Activated T-helper 1 cell treated with Interleukin-2 at 50 U/mL for 16 hours (primary cell): Measurements from ENCODE around the gene ADAM8.
"Not testable (repeated sequence)": the region's sequence is repeated elsewhere in the genome, so short reads cannot be mapped to it uniquely, and the experiment has no call there.

Experiments
- DNase-seq: peaks from one replicate; pipeline ENCODE4 v3.0.0-alpha.2; 2020; ENCODE audit warnings: low read depth

ADAM8 gene

DNA sequence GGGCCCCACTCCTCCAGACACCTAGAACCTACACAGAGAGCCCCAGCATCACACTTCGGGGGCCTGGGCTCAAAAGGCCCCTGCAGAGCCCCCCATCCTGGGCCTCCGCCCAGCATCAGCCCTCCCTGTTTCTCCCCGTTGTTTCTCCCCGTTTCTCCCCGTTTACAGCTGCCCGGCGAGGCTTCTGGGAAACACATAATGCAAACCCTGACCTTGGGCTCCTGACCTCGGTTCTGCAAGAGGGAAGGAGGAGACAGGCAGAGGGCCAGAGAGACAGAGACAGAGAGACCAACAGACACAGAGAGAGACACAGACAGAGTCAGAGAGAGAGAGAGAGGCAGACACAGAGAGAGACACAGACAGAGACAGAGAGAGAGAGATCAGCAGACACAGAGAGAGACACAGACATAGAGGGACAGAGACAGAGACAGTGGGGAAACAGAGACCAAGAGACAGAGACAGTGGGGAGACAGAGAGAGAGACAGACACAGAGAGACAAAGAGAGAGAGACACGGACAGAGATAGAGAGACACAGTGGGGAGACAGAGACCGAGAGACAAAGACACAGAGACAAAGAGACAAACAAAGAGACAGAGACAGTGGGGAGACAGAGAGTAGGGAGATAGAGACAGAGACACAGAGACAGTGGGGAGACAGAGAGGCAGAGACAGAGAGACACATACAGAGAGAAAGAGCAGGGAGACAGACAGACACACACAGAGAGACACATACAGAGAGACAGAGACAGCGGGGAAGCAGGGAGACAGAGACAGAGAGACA lies 26.5 kb downstream of the ADAM8 start:
- DNase-seq: no peak

DNA sequence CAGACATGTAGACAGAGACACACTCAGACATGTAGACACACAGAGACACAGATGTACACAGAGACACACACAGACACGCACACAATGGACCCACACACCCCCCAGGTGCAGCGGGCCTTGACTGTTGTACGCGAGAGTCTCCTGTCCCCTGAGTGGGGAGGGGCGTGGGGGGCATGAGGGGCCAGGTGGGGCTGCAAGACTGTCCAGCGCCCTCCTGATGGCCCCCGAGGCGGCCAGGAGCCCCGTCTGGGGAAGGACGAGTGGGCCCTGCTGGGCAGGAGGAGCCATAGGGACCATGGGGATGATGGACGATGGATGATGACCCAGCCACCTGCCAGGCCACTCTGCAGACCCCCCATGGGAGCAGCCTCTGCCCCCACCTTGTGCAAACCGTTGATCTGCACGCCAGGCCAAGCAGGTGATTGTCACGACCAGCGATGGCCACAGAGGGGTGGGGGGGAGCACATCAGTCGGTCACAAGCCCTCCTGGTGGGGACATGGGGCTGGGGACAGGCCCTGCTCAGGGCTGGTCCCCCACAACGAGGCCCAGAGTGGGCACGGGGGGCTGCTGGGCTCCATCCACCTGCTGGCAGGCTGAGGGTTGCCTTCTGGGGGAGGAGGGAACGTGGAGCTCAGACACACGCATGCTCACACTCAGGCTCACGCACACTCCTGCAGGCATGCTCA lies 27.4 kb downstream of the ADAM8 start:
- DNase-seq: no peak

DNA sequence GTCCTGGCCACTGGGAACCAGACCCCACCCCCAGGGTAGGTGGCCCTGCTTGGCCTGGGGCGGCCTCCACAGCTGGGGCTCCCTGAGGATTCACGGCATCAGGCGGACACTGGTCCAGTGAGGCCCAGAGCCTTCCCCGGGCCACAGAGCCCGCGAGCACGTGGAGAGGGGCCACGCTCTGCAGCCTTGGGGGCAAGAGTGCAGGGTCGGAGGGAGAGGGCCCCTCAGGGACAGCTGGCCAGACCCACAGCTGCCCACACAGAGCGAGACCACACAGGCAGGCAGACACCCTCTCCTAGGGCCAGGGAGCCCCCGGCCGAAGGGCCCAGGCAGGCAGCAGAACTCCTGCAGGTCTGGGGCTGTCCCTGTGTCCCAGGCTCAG lies 28.3 kb downstream of the ADAM8 start:
- DNase-seq: no peak

DNA sequence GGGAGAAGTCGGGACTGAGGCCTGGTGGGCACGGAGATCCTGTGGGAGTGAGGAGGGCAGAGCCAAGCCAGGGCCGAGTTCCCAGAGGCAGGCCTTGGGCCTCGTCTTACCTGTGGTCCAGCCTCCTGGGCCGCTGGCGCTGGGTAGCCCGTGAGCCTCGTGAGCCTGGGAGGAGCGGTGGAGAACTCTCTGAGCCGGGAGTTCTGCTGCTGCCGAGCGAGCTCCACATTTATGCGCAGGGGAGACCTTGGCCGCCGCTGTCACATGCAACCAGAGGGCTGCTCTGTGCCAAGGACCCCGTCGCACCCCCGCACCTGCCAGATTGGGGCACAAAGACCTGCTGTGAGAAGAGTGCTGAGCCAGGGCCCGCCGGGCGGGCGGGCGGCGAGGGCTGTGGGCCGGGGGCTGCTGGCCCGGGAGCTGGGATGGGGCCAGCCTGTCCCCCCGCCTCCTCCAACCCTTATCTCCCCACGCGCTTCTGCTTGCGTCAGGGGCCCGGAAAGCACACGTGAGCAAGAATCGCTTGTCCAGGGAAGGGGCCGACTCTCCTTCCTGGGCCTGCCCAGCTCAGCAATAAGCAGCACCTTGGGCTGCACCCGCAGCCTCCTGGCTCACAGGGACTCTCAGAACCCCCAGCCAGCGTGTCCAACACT lies 28.9 kb downstream of the ADAM8 start:
- DNase-seq: no peak

DNA sequence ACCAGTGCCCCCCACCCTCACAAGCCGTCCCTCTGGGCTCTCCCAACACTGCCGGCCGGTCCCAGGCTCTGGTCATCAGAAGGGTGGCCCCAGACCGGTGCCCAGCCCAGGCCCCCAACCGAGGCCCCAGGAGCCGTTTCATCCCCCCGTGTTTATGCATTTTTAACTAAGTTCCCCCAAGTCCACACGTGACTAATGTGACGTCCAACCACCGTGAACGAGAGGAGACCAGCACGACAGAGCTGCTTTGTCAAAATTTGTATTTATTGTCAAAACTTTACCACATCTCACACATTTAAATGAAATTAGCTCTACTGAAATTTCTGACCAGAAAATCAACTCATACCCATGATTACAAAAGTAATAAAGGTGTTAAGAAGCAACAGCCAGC lies 30.4 kb downstream of the ADAM8 start:
- no peak for DNase-seq

DNA sequence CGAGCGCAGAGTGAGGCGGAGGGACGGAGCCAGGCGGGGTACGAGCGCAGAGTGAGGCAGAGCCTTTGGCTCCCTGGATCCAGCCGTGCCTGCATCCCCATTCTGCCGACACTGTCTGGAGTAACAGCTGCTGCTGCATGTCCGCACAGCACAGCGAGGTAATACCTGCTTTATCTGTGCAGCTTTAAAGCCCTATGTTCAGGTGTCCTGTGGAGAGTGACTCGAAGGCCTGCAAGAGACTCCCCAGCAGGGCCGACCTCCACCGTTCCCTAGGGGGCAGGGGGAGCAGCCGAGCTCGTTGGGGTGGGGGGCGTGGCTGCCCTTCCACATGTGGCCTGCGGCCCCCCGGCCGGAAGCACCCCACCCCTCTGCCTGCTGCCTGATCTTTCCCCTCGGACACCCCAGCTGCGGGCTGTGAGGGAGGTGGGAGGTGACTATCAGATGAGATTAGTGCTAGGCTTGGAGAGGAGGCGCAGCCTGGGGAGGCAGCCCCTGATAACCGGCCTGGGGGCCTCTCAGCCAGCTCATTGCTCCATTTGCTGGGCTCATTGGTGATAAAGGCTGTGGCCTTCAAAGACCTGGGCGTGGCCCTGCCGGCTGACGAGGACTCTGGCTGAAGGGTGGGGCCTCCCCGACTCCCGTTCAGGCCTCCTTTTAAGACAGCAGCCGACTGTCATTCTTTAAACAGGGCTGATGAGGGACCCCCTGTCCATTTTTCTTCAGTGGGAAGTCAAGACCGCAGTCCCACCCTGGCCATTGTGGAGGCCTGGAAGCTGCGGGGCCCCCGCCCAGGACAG lies 31.0 kb downstream of the ADAM8 start:
- DNase-seq: no peak

DNA sequence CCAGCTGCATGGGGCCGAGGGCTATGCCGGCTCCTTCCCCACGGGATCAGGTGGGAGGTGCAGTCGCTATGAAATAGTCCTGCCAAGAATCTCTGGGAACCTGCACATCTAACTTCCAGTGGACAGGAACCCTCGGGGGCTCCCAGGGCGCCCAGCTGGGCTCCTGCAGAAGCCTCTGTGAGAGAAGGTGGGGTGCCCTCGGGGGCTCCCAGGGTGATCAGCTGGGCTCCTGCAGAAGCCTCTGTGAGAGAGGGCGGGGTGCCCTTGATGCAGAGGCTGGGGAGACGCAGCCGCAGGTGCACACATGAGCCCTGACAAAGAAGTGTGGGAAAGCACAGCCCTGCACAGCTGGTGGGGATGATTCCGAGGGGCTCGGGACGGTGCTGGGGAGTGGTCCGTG lies 33.1 kb downstream of the ADAM8 start:
- no peak for DNase-seq

DNA sequence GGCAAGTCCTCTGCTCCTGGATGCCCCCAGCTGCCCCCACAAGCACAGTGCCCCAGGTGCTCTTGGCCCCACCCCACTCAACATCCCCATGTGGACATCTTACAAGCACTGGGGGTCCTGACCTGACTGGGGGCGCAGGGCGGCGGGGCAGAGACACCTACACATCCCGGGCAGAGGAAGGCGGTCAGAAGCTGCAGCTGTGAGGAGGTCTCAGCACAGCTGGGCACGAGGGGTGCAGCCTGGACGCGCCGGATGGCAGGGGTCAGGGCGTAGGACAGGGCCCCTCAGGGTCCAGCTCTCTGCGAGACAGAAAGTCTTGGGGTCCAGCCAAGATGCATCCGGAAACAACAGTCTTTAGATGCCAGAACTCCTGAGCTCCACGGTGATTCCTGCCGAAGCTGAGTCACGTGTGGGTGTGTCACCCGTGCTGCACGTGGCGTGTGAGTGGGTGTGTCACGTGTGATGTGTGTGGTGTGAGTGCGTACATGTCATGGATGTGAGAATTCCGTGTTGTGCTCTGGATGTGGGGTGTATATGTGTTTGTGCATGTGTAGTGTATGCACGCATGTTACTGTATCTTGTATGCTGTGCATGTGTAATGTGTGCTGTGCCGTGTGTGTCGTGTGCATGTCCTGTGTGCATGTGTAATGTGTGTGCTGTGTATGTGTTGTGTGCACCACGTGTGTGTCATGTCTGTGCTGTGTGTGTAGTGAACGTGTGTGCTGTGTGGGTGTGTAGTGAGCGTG lies 33.9 kb downstream of the ADAM8 start:
- DNase-seq: no peak

DNA sequence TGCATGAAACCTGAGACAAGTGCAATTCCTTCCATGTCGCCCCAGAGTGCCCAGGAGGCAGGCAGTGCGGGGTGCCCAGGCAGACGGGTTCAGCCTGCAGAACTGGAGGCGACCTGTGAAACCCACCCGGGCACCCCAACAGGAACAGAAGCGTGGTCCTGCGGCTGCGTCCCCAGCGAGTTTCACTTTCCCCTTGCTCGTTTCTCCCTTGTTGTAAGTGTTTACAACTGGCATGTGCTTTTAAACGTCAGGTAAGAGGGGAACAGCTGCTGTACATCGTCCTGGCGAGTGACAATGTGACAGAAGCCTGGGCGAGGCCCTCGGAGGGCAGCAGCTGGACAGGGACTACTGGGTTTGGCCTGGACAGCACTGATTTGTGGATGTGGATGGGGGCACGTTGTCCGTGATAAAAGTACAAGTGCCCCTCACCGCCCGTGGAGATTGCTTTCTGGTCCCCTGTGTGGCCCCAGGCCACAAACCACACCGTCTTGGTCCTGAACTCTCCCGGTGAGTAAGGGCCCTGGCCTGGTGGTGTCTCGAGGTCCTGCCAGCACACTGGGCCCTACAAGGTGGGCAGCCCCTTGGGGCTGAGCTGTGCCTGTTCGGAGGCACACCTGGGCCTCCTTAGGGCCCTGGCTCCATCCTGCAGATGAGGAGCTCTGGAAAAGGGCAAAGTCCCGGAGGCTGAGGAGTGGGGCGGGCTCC lies 35.0 kb downstream of the ADAM8 start:
- DNase-seq: no peak

DNA sequence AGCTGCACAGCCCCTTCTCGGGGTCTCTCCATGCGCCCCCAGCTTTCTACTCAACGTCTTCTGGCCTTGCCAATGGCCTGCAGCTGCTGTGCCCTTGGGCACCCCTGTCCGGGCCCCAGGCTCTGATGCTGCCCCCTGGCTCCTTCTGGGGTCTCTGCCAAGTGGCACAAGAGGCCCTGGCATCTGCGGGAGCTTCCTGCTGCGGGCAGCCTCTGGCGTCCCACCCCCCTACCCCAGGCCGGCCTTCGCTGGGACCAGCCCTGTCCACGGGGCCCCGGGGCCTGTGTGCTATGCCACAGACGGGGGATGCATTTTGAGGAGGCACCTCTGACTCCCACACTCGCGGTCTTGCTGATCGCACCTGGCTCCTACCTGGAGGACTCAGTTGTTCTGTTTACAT lies 36.7 kb downstream of the ADAM8 start:
- DNase-seq: no peak

DNA sequence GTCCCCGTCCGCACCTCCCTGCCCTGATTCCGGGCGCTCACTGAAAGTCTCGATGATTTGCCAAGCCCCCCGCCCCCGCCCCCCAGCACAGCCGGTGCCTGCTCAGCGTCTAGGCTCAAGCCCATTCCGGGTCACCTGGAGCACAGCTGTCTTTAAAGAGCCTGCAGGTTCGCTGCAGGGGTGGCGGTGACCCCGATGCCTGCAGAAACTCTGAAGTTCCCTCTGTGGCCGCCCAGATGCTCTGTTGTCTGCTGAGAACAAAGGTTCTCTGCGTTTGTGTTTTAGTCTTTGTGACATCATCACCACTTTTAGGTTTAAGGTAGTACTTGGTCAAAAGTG lies 38.2 kb downstream of the ADAM8 start:
- DNase-seq: no peak

DNA sequence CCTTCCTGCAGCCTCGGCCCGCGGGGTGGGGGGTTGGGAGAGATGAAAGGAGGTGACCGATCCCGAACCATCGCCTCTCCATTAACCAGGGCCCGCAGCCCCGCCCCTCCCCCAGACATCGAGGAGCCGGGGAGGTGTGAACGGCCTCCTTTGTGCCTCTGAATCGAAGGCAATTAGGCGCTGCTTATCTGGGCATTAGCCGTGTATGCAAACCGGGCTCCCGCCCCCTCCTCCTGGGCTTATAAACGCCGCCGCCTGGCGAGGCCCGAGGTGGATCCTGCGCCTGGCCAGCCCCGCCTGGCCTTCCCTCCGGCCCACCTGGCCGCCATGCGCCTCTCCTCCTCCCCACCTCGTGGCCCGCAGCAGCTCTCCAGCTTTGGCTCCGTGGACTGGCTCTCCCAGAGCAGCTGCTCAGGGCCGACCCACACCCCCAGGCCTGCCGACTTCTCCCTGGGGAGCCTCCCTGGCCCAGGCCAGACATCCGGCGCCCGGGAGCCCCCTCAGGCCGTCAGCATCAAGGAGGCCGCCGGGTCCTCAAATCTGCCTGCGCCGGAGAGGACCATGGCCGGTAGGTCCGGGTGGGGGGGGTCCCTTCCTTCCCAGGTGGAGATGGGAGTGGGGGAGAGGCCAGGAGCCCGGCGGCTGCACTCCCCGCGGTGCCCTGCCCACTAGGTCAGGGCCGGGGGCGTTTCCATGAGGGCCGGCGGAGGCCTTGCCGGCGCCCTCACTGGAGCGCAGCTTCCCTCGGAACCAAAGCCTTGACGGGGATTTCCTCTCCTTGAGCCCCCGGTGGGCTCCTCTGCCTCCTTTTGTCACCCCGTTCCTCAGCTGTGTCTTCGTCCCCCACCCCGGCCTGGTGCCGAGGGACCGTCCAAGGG lies 38.8 kb downstream of the ADAM8 start, which contains the start of gene VENTX:
VENTX (plus strand) TSS at position 268 of the 878 bp plus-strand sequence; CDS start at position 328, 60 bp downstream.
- DNase-seq: no peak

DNA sequence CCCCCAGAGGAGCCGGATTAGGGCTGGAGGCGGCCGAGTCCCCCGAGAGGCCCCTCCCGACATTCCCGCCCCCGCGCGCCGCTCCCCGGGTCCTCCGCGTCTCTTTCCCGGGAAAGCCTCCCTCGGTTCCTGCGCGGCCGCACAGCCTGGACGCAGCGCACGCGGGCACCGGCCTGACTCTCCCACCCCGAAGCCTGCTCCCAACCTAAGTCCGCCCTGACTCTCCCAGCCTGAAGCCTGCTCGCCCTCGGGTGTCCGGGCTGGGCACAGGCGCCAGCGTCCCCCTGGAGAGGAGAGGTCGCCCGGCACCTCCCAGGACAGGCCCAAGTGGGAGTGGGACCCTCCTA lies 39.5 kb downstream of the ADAM8 start:
- DNase-seq: no peak

DNA sequence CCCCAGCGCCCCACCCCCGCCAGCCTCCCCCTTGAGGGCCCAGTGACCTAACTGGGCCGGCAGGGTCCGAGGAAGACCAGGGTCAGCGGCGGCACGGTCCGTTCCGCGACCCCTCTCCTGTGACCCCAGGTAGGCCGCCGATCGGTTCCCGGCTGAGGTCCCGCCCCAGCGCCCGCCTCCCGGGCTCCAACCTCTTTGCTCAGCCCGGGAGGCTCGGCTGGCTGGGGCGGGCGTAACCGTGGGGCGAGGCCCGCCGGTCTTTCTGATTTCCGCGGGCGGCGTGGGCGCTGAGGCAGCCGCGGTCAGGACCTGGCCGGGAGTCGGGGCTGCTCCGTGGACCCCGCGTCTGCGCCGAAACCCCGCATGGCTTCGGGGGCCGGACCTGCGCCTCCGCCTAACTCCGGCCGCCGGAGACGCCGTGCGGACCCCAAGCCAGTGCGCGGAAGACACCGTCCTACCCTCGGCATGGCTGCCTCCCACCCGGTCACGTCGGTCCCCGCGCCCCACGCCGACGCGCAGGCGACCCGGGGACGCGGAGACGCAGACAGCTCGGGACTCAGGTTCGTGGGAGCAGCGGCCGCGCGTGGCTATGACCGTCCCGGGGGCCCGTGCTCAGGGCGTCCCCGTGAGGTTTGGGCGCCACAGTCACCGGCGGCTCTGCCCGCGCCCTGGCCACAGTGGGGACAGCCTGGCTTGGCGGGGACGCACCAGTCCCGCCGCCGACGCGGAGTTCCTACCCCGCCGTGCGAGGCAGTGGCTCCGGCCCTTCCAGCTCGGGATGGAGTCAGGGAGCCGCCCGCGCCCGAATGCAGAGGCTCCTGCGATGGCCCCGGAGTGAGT lies 40.0 kb downstream of the ADAM8 start:
- no peak for DNase-seq

DNA sequence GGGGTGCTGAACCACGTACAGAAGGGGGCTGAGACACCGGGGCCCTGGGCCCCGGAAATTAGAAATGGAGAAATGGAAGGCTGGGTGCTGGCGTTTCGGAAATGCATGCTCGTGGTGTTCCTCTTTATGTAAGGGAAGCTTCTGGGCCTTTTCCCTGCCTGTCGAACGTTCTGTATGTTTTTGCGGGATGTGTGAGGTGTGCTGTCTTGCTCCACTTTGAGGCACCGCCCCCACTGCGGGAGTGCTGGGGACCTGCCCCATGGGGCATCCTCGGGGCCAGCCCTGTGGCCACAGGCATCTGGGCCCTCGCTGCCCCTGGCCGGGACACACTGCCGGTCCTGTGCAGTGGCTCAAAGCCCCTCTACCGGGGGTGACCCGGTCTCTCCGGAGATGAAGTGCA lies 40.7 kb downstream of the ADAM8 start:
- DNase-seq: no peak

DNA sequence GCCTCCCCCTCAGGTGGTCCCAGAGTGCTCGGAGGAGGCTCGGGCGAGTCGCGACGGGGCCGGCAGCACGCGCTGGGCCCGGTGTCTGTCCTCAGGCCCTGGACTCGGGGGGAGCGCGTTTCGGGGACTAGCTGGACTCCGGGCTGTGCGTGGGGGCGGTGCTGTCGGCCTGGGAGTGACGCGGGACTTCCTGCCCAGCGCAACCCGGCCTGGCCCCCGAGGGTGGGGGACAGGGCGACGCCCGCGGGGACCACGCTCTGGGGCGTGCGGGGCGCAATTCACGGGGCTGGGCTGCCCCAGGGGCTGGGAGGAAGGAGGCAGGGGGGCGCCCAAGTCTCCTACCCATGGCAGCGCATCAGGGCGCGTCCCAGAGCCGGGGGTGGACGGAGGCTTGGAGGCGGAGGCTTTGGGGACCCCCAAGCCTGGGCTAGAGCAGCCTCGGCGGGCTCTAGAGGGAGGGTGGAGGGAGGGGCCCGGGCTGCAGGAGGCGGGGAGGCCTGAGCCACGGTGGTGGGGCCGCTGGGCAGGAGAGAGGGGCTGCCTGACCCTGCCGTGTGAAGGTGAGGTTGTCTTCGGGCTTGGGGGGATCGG lies 41.3 kb downstream of the ADAM8 start:
- no peak for DNase-seq

DNA sequence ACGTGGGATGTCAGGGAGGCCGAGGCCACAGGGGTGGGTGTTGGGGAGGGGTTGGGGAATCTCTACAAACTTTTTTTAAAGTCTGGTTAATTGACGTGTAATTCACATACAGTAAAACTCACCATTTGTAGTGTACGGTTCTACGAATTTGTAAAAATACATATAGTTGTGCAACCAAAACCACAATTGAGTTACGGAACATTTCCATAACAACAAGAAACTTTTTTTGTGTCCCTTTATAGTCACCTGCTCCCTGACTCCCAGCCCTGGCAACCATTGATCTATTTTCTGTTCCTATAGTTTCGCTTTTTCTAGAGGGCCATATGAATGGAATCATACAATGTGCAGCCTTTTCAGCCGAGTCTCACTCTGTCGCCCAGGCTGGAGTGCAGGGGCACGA lies 41.9 kb downstream of the ADAM8 start:
- not testable (repeated sequence) for DNase-seq

DNA sequence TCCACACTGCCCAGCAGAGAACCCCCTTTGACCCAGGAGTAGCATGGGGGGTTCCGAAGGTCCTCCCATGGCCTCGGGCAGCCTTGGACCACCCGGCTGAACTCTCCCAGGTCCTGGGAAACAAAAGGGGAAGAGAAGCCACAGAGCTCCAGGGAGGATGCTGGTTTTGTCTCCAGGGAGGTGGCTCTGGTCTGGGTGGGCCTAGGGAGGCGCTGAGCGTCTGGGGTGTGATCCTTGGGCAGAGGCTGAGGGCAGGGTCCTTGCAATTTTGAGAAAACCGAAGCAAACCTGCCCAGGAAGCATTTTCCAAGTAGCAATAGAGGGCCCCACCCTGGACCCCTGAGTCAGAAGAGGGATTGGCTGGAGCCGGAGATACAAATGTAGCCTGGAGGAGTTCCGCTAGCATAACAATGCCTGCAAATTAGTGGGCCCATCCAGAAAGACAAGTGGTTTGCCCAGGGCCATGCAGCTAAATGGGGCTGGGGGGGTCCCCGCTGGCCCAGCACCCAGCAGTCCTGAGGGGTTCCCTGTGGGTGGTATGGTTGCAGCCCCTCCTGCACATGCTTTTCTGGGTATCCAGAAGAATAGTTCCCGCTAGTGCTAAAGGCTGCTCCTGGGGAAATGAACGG lies 44.6 kb downstream of the ADAM8 start:
- DNase-seq: no peak
